Body of pancreas (tissue), 4 donors: ENCODE data around the gene CEACAM19. TPM values are rescaled to one million over a fixed set of nuclear protein-coding genes. Genes with fewer than 3 reads are reported as not detected.

Source experiments
- ATAC-seq: fragments of 150-250 bp; one replicate; pipeline ENCODE4 v1.9.1; 2016
- DNase-seq, 4 donors: peaks; one replicate each; pipeline ENCODE4 v3.0.0-alpha.2; 2019
- H3K27ac ChIP-seq, 4 donors: fragments of 200-600 bp; sonication (generic); 1 replicate in 3 of 4; 2 replicates in 1 of 4; pipeline versions ENCODE4 v1.5.1 to v1.6.1; 2016 to 2019; ENCODE audit warnings: mild to moderate bottlenecking in 1 of 4, mixed read lengths in 1 of 4, moderate library complexity in 1 of 4
- H3K27me3 ChIP-seq, 2 donors: fragments of 200-600 bp; sonication (generic); one replicate each; pipeline ENCODE4 v1.6.0; 2016; ENCODE audit warnings: mild to moderate bottlenecking in 1 of 2
- H3K36me3 ChIP-seq, 2 donors: fragments of 200-600 bp; sonication (generic); replicated peaks in 1 of 2; 2 replicates each; pipeline ENCODE4 v1.5.1; 2016; ENCODE audit warnings: low read depth in 2 of 2; ENCODE audit not compliant: insufficient read depth in 1 of 2
- H3K4me1 ChIP-seq: fragments of 200-600 bp; sonication (generic); one replicate; pipeline ENCODE4 v1.6.0; 2016
- H3K4me3 ChIP-seq, 2 donors: fragments of 200-600 bp; sonication (generic); 1 replicate in 1 of 2; 2 replicates in 1 of 2; pipeline ENCODE4 v1.5.1; 2016 to 2019
- H3K9me3 ChIP-seq, 3 donors: fragments of 200-600 bp; sonication (generic); 1 replicate in 2 of 3; 2 replicates in 1 of 3; pipeline ENCODE4 v1.5.1; 2016
- CTCF ChIP-seq, 7 experiments: fragments of 450-650 bp in 4 of 7; fragments of 200-600 bp in 3 of 7; sonication (generic) in 3 of 7; IDR thresholded peaks; one replicate each; pipeline ENCODE4 v1.5.1; 2016 to 2019; ENCODE audit warnings: antibody characterized with exemption in 7 of 7
- POLR2A ChIP-seq, 3 donors: fragments of 450-650 bp; IDR thresholded peaks; one replicate each; pipeline ENCODE4 v1.6.1; 2016; ENCODE audit warnings: antibody characterized with exemption in 3 of 3, mild to moderate bottlenecking in 2 of 3
- WGBS, 2 donors: methylation state at CpG; one replicate each; pipeline ENCODE4 v1.1.5; 2017; 5-methylcytosine and 5-hydroxymethylcytosine counted together
- intact Hi-C: fragments of 100-400 bp; cut with DNase I; formaldehyde crosslinking; loops from one replicate; pipeline ENCODE4 v1.15.1; 2023
- total RNA-seq, 2 donors: library from RNA; depleted of rRNA; stranded (reverse); fragments of >200 nt; gene quantifications; one replicate each; pipeline ENCODE4 v1.1.0, GENCODE V29; 2016

CEACAM19 gene
- total RNA-seq, 2 donors from 2014 or later: 3.9 to 5.3 TPM

- intact Hi-C loops: no loop called here
- Histone ChIP-seq H3K36me3 (peaks cover 7 to 12% of the 10 kb centered on the region in 2 donors), H3K27ac (no peak overlapping the region), H3K4me1 (peaks cover 8% of the 10 kb centered on the region), H3K9me3 (no peaks in the 10 kb centered on the region), H3K27me3 (no peaks in the 10 kb centered on the region), H3K4me3 (no peak overlapping the region)
- peak in 2 of 4 donors; percentile 27 to 37 for DNase-seq
- 78 to 93% methylated on average over 6 to 15 of the region's 15 CpGs for WGBS, 2 donors
- TF ChIP-seq POLR2A (IDR thresholded peaks at IDR 0.05) (no peak), CTCF (IDR thresholded peaks at IDR 0.05) (no peak)
- no peak for ATAC-seq
Measured at GRCh38 chr19:44649578-44650145, 21.6 kb upstream of the CEACAM19 start.

GRCh38 chr19:44653343-44653742 lies 17.9 kb upstream of the CEACAM19 start:
- H3K36me3 ChIP-seq: peaks cover 7 to 16% of the 10 kb centered on the region in 2 donors

DNA sequence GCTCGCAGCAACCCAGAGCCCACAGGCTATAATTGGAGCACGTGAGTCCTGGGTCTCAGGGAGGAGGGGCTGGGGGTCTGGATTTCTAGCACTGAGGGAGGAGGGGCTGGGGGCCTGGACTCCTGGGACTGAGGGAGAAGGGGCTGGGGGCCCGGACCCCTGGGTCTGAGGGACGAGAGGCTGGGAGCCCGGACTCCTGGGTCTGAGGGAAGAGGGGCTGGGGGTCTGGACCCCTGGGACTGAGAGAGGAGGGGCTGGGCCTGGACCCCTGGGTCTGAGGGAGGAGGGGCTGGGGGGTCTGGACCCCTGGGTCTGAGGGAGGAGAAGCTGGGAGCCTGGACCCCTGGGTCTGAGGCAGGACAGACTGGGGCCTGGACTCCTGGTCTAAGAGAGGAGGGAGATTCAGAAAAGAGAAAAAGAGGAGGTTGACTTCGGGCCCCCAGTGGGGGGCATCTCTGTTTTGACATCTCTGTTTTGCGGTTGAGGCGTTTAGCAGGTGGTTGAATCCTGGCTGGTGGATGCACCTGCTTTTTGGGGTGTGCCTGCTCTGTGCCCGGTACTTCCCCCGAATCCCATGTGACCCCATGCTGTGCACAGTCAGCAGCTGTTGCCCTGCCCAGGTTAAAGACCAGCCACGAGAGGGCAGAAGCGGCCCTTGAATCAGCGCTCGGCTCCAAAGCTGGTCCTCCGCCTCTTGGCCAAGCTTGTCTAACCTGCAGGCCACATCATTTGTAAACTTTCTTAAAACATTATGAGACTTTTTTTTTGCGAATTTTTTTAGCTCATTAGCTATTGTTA lies 17.1 kb upstream of the CEACAM19 start:
- intact Hi-C loops: no loop called here

More at GRCh38 chr19:44653343-44653742, 17.9 kb upstream of the CEACAM19 start:
- DNase-seq: no peak
- H3K27me3 ChIP-seq: no peaks in the 10 kb centered on the region
- no peak for ATAC-seq
- TF ChIP-seq CTCF (IDR thresholded peaks at IDR 0.05): no peak
- no peak for TF ChIP-seq POLR2A (IDR thresholded peaks at IDR 0.05)
- H3K9me3 ChIP-seq: no peaks in the 10 kb centered on the region
- no peak overlapping the region for H3K27ac ChIP-seq
- H3K4me1 ChIP-seq: peaks cover 1% of the 10 kb centered on the region
- H3K4me3 ChIP-seq: no peak overlapping the region
- 86 to 88% methylated on average over 5 of the region's 5 CpGs for WGBS, 2 donors
- intact Hi-C loops: no loop called here

DNA sequence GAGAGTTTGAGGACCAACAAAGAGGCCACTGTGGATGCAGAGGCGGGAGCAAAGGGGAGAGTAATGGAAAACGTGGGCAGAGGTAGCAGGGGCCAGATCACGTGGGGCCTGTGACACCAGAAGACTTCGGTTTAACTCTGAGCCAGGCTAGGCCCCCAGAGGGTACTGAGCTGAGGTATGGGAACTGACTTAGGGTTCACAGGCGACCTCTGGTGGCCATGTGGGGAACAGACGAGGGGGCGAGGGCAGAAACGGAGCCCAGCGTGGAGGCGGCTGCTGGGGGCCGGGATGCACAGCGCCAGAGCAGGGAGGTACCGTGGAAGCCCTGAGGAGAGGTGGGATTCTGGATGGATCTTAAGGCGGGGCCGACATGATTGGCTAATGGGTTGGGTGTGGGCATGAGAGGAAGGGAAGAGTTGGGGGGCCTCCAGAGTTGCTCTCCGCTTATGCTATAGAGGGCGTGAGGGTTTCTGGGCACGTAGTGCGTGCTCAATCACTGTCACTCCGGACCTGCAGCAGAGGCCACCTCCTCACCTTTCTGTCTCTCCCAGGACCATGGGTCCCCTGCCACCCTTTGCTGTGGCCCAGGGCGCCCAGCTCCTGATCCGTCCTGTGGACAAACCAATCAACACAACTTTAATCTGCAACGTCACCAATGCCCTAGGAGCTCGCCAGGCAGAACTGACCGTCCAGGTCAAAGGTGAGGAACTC lies 13.9 kb upstream of the CEACAM19 start:
- no peaks in the 10 kb centered on the region for H3K27me3 ChIP-seq
- peak; percentile 74 to 94 (median 85) for TF ChIP-seq CTCF (IDR thresholded peaks at IDR 0.05)
- no peak for TF ChIP-seq POLR2A (IDR thresholded peaks at IDR 0.05)
- H3K4me3 ChIP-seq: no peak overlapping the region
- ATAC-seq (peak; percentile 71), DNase-seq (peak; percentile 60 to 75 (median 68))
- intact Hi-C loops: loop anchor here (5.0 kb wide), 1 partner anchor 85 kb away; no protein-coding TSS in a partner anchor
- peaks cover 5 to 24% of the 10 kb centered on the region in 2 donors for H3K36me3 ChIP-seq
- H3K4me1 ChIP-seq: no peaks in the 10 kb centered on the region
- no peaks in the 10 kb centered on the region for H3K9me3 ChIP-seq
- WGBS, 2 donors: 35 to 43% methylated on average over 24 to 25 of the region's 25 CpGs
- no peak overlapping the region for H3K27ac ChIP-seq

More for the DNA sequence above, 17.1 kb upstream of the CEACAM19 start:
- DNase-seq (peak; percentile 72 to 84 (median 81)), ATAC-seq (peak; percentile 77)
- H3K27me3 ChIP-seq: no peaks in the 10 kb centered on the region
- no peak overlapping the region for H3K4me3 ChIP-seq
- H3K36me3 ChIP-seq: peaks cover 7 to 20% of the 10 kb centered on the region in 2 donors
- 42 to 54% methylated on average over 14 to 15 of the region's 16 CpGs for WGBS, 2 donors
- no peaks in the 10 kb centered on the region for H3K9me3 ChIP-seq
- TF ChIP-seq POLR2A (IDR thresholded peaks at IDR 0.05): no peak
- TF ChIP-seq CTCF (IDR thresholded peaks at IDR 0.05): peak; percentile 33 to 74 (median 57)
- no peak overlapping the region for H3K27ac ChIP-seq
- no peaks in the 10 kb centered on the region for H3K4me1 ChIP-seq
